H1 (cell line): Measurements from ENCODE around the gene HNF1B. TPM values are rescaled to one million over a fixed set of nuclear protein-coding genes. Genes with fewer than 3 reads are reported as not detected.

Experiments used
- CTCF ChIA-PET: fragments of 300-600 bp; sonication (Branson Sonifier 250); formaldehyde crosslinking; loops from one replicate; lab custom pipeline; 2021; ENCODE audit not compliant: partially characterized antibody; lab: Charles Lee
- POLR2A ChIA-PET: fragments of 300-600 bp; sonication (Branson Sonifier 250); formaldehyde crosslinking; loops from one replicate; lab custom pipeline; 2021; ENCODE audit warnings: inconsistent platforms; ENCODE audit not compliant: partially characterized antibody; lab: Charles Lee
- DNase-seq, 2 experiments: peaks; one replicate each; pipeline versions ENCODE4 v3.0.0 to v3.0.0-alpha.2; 2010 to 2022; ENCODE audit warnings: low spot score in 2 of 2, low read depth in 1 of 2, mixed read lengths in 1 of 2
- FAIRE-seq: peaks from 2 replicates; lab custom pipeline; 2011; peaks lifted over from hg19 to GRCh38; lab: Jason Lieb, UNC
- H2AFZ ChIP-seq: 2 replicates; pipeline ENCODE4 v1.8.1; 2012; ENCODE audit warnings: low read length, inconsistent platforms
- H2AK5ac ChIP-seq: 2 replicates; pipeline ENCODE4 v1.6.1; 2013; ENCODE audit warnings: low read depth, low read length
- H2BK120ac ChIP-seq: replicated peaks from 2 replicates; pipeline ENCODE3; 2013; ENCODE audit warnings: low read depth, low read length, inconsistent platforms
- H2BK12ac ChIP-seq: 2 replicates; pipeline ENCODE4 v1.6.1; 2013; ENCODE audit warnings: low read depth, low read length
- H2BK15ac ChIP-seq: 2 replicates; pipeline ENCODE4 v1.6.1; 2013; ENCODE audit warnings: low read length
- H2BK20ac ChIP-seq: 2 replicates; pipeline ENCODE4 v1.6.1; 2013; ENCODE audit warnings: low read length
- H2BK5ac ChIP-seq: 2 replicates; pipeline ENCODE4 v1.6.1; 2013; ENCODE audit warnings: low read depth, low read length
- H3K14ac ChIP-seq: 2 replicates; pipeline ENCODE4 v1.6.1; 2013; ENCODE audit warnings: inconsistent platforms; ENCODE audit not compliant: insufficient read length
- H3K18ac ChIP-seq: 2 replicates; pipeline ENCODE4 v1.6.1; 2013; ENCODE audit warnings: low read length; ENCODE audit errors: extremely low read depth
- H3K23ac ChIP-seq: 2 replicates; pipeline ENCODE4 v1.6.1; 2013; ENCODE audit warnings: inconsistent platforms; ENCODE audit not compliant: insufficient read length
- H3K23me2 ChIP-seq: 2 replicates; pipeline ENCODE4 v1.6.1; 2013; ENCODE audit warnings: low read depth, low read length
- H3K27ac ChIP-seq: 2 replicates; pipeline ENCODE4 v1.6.1; 2011; ENCODE audit warnings: low read depth, low read length, inconsistent platforms
- H3K27me3 ChIP-seq, 4 experiments: replicated peaks in 1 of 4; 1 replicate in 1 of 4; 2 replicates in 3 of 4; pipeline versions ENCODE4 v1.6.1 to v1.8.1; 2011 to 2013; ENCODE audit warnings: low read length in 3 of 4, mild to moderate bottlenecking in 3 of 4, inconsistent platforms in 2 of 4, mixed read lengths in 2 of 4, moderate library complexity in 1 of 4; ENCODE audit not compliant: control insufficient read depth in 3 of 4, insufficient read depth in 3 of 4; ENCODE audit errors: extremely low read depth in 1 of 4
- H3K36me3 ChIP-seq, 4 experiments: 2 replicates each; pipeline versions ENCODE4 v1.6.1 to v1.8.1; 2011 to 2013; ENCODE audit warnings: mild to moderate bottlenecking in 4 of 4, low read length in 3 of 4, moderate library complexity in 2 of 4, control low read depth in 1 of 4, inconsistent platforms in 1 of 4; ENCODE audit not compliant: insufficient read depth in 4 of 4, control insufficient read depth in 2 of 4
- H3K4ac ChIP-seq: replicated peaks from 2 replicates; pipeline ENCODE3; 2013; ENCODE audit warnings: low read length, low read depth, mixed read lengths, inconsistent platforms; ENCODE audit not compliant: insufficient read length
- H3K4me1 ChIP-seq, 4 experiments: replicated peaks in 1 of 4; 1 replicate in 1 of 4; 2 replicates in 3 of 4; pipeline versions ENCODE4 v1.6.1 to v1.8.1; 2011 to 2013; ENCODE audit warnings: low read length in 3 of 4, inconsistent platforms in 2 of 4, mixed read lengths in 1 of 4; ENCODE audit not compliant: insufficient read depth in 4 of 4, control insufficient read depth in 3 of 4
- H3K4me2 ChIP-seq, 2 experiments: 2 replicates each; pipeline versions ENCODE4 v1.6.1 to v1.8.1; 2011 to 2013; ENCODE audit warnings: low read depth in 2 of 2, low read length in 2 of 2, control low read depth in 1 of 2, inconsistent platforms in 1 of 2, mild to moderate bottlenecking in 1 of 2; ENCODE audit not compliant: insufficient read depth in 1 of 2
- H3K4me3 ChIP-seq, 4 experiments: fragments of 200-600, 300-600 bp in 1 of 4; sonication (generic), shearing (Covaris generic), sonication (Bioruptor Twin) in 1 of 4; 2 replicates each; pipeline versions ENCODE4 v1.5.1 to v1.8.1; 2011 to 2016; ENCODE audit warnings: low read length in 4 of 4, low read depth in 3 of 4, control low read depth in 2 of 4, inconsistent platforms in 2 of 4, mild to moderate bottlenecking in 2 of 4, mixed read lengths in 1 of 4, moderate library complexity in 1 of 4; ENCODE audit not compliant: insufficient read depth in 2 of 4; ENCODE audit errors: extremely low read depth in 1 of 4
- H3K56ac ChIP-seq: replicated peaks from 2 replicates; pipeline ENCODE3; 2013; ENCODE audit warnings: low read depth, mild to moderate bottlenecking, mixed read lengths, low read length, inconsistent platforms; ENCODE audit not compliant: insufficient read length
- H3K79me1 ChIP-seq: 2 replicates; pipeline ENCODE4 v1.6.1; 2013; ENCODE audit warnings: low read depth, low read length, control low read depth
- H3K79me2 ChIP-seq, 2 experiments: 2 replicates each; pipeline versions ENCODE4 v1.6.1 to v1.8.1; 2012 to 2013; ENCODE audit warnings: low read length in 2 of 2, mild to moderate bottlenecking in 2 of 2, inconsistent platforms in 1 of 2; ENCODE audit not compliant: insufficient read depth in 2 of 2, control insufficient read depth in 1 of 2
- H3K9ac ChIP-seq, 4 experiments: replicated peaks in 1 of 4; 1 replicate in 1 of 4; 2 replicates in 3 of 4; pipeline versions ENCODE4 v1.6.1 to v1.8.1; 2011 to 2013; ENCODE audit warnings: low read depth in 3 of 4, low read length in 3 of 4, control low read depth in 2 of 4, mild to moderate bottlenecking in 2 of 4, moderate library complexity in 2 of 4, inconsistent platforms in 1 of 4; ENCODE audit errors: extremely low read depth in 1 of 4
- H3K9me3 ChIP-seq, 2 experiments: 2 replicates each; pipeline versions ENCODE4 v1.6.1 to v1.8.1; 2012 to 2013; ENCODE audit warnings: mild to moderate bottlenecking in 2 of 2, moderate library complexity in 2 of 2, control low read depth in 1 of 2, inconsistent platforms in 1 of 2, low read depth in 1 of 2, low read length in 1 of 2, mixed read lengths in 1 of 2; ENCODE audit not compliant: insufficient read depth in 2 of 2
- H4K20me1 ChIP-seq, 2 experiments: replicated peaks in 1 of 2; 2 replicates each; pipeline versions ENCODE3 to v1.8.1; 2011 to 2013; ENCODE audit warnings: inconsistent platforms in 2 of 2, low read length in 2 of 2, mild to moderate bottlenecking in 1 of 2; ENCODE audit not compliant: insufficient read depth in 2 of 2, control insufficient read depth in 1 of 2
- H4K5ac ChIP-seq: 2 replicates; pipeline ENCODE4 v1.6.1; 2013; ENCODE audit warnings: low read length, low read depth, mixed read lengths, inconsistent platforms; ENCODE audit not compliant: insufficient read length
- H4K8ac ChIP-seq: 2 replicates; pipeline ENCODE4 v1.8.0; 2013; ENCODE audit warnings: mild to moderate bottlenecking, moderate library complexity, low read length, inconsistent platforms; ENCODE audit not compliant: insufficient read depth; ENCODE audit errors: extremely low read depth
- H4K91ac ChIP-seq: replicated peaks from 2 replicates; pipeline ENCODE3; 2013; ENCODE audit warnings: low read length, mixed read lengths, inconsistent platforms; ENCODE audit not compliant: insufficient read length
- ASH2L ChIP-seq: fragments of 200-600, 300-600 bp; sonication (generic); IDR thresholded peaks from one replicate; pipeline ENCODE4 v1.7.1; 2017; ENCODE audit warnings: low read length
- BCL11A ChIP-seq, 2 experiments: IDR thresholded peaks; one replicate each; pipeline ENCODE4 v1.6.1; 2011; ENCODE audit warnings: low read depth in 2 of 2, low read length in 2 of 2, mild to moderate bottlenecking in 2 of 2
- GTF2F1 ChIP-seq: IDR thresholded peaks from 2 replicates; pipeline ENCODE4 v1.6.1; 2012; ENCODE audit warnings: low read depth, low read length, improper control_type of control experiment, borderline replicate concordance
- HDAC2 ChIP-seq, 2 experiments: fragments of 300-600 bp in 1 of 2; sonication (generic) in 1 of 2; IDR thresholded peaks; 2 replicates each; pipeline ENCODE4 v1.6.1; 2011 to 2012; ENCODE audit warnings: low read depth in 2 of 2, low read length in 2 of 2, mild to moderate bottlenecking in 2 of 2, moderate library complexity in 2 of 2, borderline replicate concordance in 1 of 2, inconsistent platforms in 1 of 2
- RBBP5 ChIP-seq: IDR thresholded peaks from 2 replicates; pipeline ENCODE4 v1.7.1; 2012; ENCODE audit warnings: low read depth, mild to moderate bottlenecking, inconsistent platforms, low read length, moderate library complexity, borderline replicate concordance
- SP2 ChIP-seq: IDR thresholded peaks from 2 replicates; pipeline ENCODE4 v1.6.1; 2012; ENCODE audit warnings: mild to moderate bottlenecking, low read length, inconsistent platforms
- TAF1 ChIP-seq: IDR thresholded peaks from 2 replicates; pipeline ENCODE4 v1.6.1; 2011; ENCODE audit warnings: mild to moderate bottlenecking, low read depth, low read length
- WGBS, 2 experiments: shearing (Covaris generic) in 1 of 2; methylation state at CpG; one replicate each; pipeline versions ENCODE4 v1.1.6 to v1.1.7; 2013 to 2015; ENCODE audit warnings: low lambda C conversion rate in 2 of 2, mixed read lengths in 2 of 2, inconsistent platforms in 1 of 2, low coverage in 1 of 2, missing lambda C conversion rate in 1 of 2; ENCODE audit not compliant: insufficient replicate concordance in 2 of 2, insufficient coverage in 1 of 2, insufficient read length in 1 of 2; ENCODE audit errors: extremely low coverage in 1 of 2, missing lambda C conversion rate in 1 of 2; 5-methylcytosine and 5-hydroxymethylcytosine counted together
- polyA plus RNA-seq, 7 experiments: library from polyadenylated mRNA; depleted of rRNA in 3 of 7; stranded (reverse) in 5 of 7; unstranded in 2 of 7; fragments of >200 nt in 5 of 7; fragments of 200-250 nt in 2 of 7; gene quantifications; 1 replicate in 5 of 7; 2 replicates in 1 of 7; 4 replicates in 1 of 7; pipeline versions ENCODE4 v1.2.1 to v1.2.3, GENCODE V29; 2011 to 2013; ENCODE audit warnings: missing spikeins in 2 of 7, mixed read lengths in 2 of 7
- total RNA-seq: library from RNA; stranded (reverse); fragmentation: NEBNext Ultra II Directional; extraction: Animal tissue kit (Norgen Biotek cat#: 25700); gene quantifications from 2 replicates; pipeline ENCODE4 v1.2.1, GENCODE V29; 2021

Gene HNF1B
- total and polyA plus RNA-seq, 2 of the 8 experiments (the other 6 are each of a cell fraction or from before 2014, with no cell fraction given): 0.13 to 0.30 TPM

DNA sequence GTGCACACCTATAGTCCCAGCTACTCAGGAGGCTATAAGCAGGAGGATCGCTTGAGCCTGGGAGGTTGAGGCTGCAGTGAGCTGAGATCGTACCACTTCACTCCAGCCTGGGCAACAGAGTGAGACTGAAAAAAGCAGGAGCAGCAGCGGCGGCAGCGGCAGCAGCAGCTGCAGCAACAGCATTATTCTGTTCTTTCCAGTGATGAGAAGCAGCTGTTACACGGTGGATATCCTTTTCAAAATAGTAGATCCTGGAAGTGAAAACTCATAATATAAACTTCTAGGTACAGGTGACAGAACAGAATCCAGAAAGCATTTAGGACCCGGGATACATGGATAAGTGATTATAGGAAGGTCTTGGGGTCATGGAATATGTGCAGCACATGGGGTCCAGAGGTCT, 17.8 kb upstream of the HNF1B start:
- Histone ChIP-seq H2BK120ac (no peak overlapping the region), H2BK12ac (no peak overlapping the region), H2AFZ (no peak overlapping the region), H3K27ac (no peak overlapping the region), H3K4me3 (no peak overlapping the region), H3K4ac (no peak overlapping the region), H4K8ac (no peak overlapping the region), H3K23me2 (no peaks in the 10 kb centered on the region), H3K9ac (no peak overlapping the region), H4K5ac (no peak overlapping the region), H2BK20ac (no peak overlapping the region), H3K14ac (no peak overlapping the region), H4K91ac (no peak overlapping the region), H3K4me1 (no peaks in the 10 kb centered on the region), H3K79me1 (no peaks in the 10 kb centered on the region), H2BK5ac (no peak overlapping the region), H2AK5ac (no peak overlapping the region), H4K20me1 (no peaks in the 10 kb centered on the region), H3K4me2 (no peak overlapping the region), H3K9me3 (peaks cover 0 to 6% of the 10 kb centered on the region in 2 experiments; a peak in 2 of 4 replicates), H3K56ac (no peak overlapping the region), H3K27me3 (0 out of 7 replicates have a peak, but pooled peaks cover 0 to 3% (median 0%) of the 10 kb centered on the region in 4 experiments), H2BK15ac (no peak overlapping the region), H3K79me2 (no peaks in the 10 kb centered on the region), H3K23ac (no peak overlapping the region), H3K36me3 (no peaks in the 10 kb centered on the region), H3K18ac (no peak overlapping the region)
- WGBS, 2 experiments: 82% methylated on average over 7 of the region's 7 CpGs; no CpG with 5 or more reads in 1 of the 2 experiments
- DNase-seq: no peak
- ChIA-PET CTCF (interaction anchor here (1.0 to 1.1 kb wide), 2 partner anchors 8 to 60 kb away, joined by 3 to 5 read pairs; no protein-coding TSS in a partner anchor), POLR2A (no interaction called here)
- no peak for FAIRE-seq
- no peak for TF ChIP-seq TAF1
- no peak for TF ChIP-seq SP2
- no peak for TF ChIP-seq HDAC2 (IDR thresholded peaks at IDR 0.05; ENCODE audit: borderline replicate concordance in 1 of 2, low read depth in 2 of 2, low read length in 2 of 2)
- TF ChIP-seq BCL11A (IDR thresholded peaks at IDR 0.05; ENCODE audit: low read depth in 2 of 2, low read length in 2 of 2): no peak
- no peak for TF ChIP-seq RBBP5
- no peak for TF ChIP-seq ASH2L
- no peak for TF ChIP-seq GTF2F1
